Thoracic aorta (tissue), 2 donors: ENCODE measurements around the gene SEPTIN8. TPM values are rescaled to one million over a fixed set of nuclear protein-coding genes. Genes with fewer than 3 reads are reported as not detected.
A peak's percentile ranks its signal among the peaks of the same experiment; 100 is the strongest.

Source experiments
- ATAC-seq: fragments of 150-250 bp; one replicate; pipeline ENCODE4 v1.8.0; 2017; ENCODE audit warnings: low read depth; ENCODE audit not compliant: insufficient number of reproducible peaks, low FRiP score
- DNase-seq: peaks from one replicate; pipeline ENCODE4 v3.0.0-alpha.2; 2020; ENCODE audit warnings: low spot score
- H3K27ac ChIP-seq, 2 donors: fragments of 200-600 bp; sonication (generic); 1 replicate in 1 of 2; 2 replicates in 1 of 2; pipeline ENCODE4 v1.5.1; 2016; ENCODE audit warnings: mild to moderate bottlenecking in 2 of 2, moderate library complexity in 2 of 2
- H3K27me3 ChIP-seq: fragments of 200-600 bp; sonication (generic); replicated peaks from 2 replicates; pipeline ENCODE4 v1.6.0; 2016; ENCODE audit warnings: mild to moderate bottlenecking; ENCODE audit not compliant: insufficient read depth
- H3K36me3 ChIP-seq: fragments of 200-600 bp; sonication (generic); one replicate; pipeline ENCODE4 v1.5.1; 2016
- H3K4me1 ChIP-seq, 2 donors: fragments of 200-600 bp; sonication (generic); 1 replicate in 1 of 2; 2 replicates in 1 of 2; pipeline versions ENCODE4 v1.5.1 to v1.6.0; 2016; ENCODE audit warnings: low read depth in 2 of 2, mild to moderate bottlenecking in 1 of 2; ENCODE audit not compliant: control insufficient read depth in 1 of 2
- H3K4me3 ChIP-seq: fragments of 200-600 bp; sonication (generic); 2 replicates; pipeline ENCODE4 v1.5.1; 2016; ENCODE audit warnings: mild to moderate bottlenecking
- H3K9me3 ChIP-seq: fragments of 200-600 bp; sonication (generic); 2 replicates; pipeline ENCODE4 v1.5.1; 2016
- total RNA-seq, 2 donors: library from RNA; depleted of rRNA; stranded (reverse); fragments of >200 nt; gene quantifications; one replicate each; pipeline versions ENCODE4 v1.1.0 to v1.2.3, GENCODE V29; 2016
- TF ChIP-seq, protein P1 (sequence below): fragments of 200-600 bp; sonication (generic); IDR thresholded peaks from one replicate; pipeline ENCODE4 v1.5.1; 2019; ENCODE audit warnings: antibody characterized with exemption

The SEPTIN8 gene
- total RNA-seq, 2 donors from 2014 or later: 85.7 to 111 TPM

DNA sequence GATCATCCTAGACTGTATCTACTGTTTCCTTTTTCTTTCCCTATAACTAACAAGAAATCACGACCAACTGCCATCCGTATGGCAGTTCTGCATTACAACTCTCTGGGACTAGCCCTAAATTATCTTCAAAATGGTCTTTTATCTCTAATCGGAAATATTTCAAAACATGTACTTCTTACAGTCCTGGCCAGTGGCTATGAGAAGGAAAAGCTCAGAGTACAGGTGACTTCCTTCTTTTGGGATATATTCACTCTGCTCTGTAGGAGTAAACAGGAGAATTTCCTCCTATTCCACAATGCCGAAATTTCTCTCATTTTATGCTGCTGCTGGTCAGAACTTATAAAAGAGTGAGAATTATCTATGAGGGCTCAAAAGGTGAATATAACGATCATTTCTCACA is 1.8 kb upstream of the SEPTIN8 start:
- Histone ChIP-seq H3K36me3 (no peaks in the 10 kb centered on the region), H3K9me3 (no peaks in the 10 kb centered on the region), H3K27me3 (no peaks in the 10 kb centered on the region), H3K4me3 (peak overlapping the region; percentile 82), H3K27ac (peak overlapping the region; percentile 85 to 91), H3K4me1 (peaks cover 18 to 63% of the 10 kb centered on the region in 2 donors)
- no peak for ATAC-seq
- TF ChIP-seq, protein P1, sequence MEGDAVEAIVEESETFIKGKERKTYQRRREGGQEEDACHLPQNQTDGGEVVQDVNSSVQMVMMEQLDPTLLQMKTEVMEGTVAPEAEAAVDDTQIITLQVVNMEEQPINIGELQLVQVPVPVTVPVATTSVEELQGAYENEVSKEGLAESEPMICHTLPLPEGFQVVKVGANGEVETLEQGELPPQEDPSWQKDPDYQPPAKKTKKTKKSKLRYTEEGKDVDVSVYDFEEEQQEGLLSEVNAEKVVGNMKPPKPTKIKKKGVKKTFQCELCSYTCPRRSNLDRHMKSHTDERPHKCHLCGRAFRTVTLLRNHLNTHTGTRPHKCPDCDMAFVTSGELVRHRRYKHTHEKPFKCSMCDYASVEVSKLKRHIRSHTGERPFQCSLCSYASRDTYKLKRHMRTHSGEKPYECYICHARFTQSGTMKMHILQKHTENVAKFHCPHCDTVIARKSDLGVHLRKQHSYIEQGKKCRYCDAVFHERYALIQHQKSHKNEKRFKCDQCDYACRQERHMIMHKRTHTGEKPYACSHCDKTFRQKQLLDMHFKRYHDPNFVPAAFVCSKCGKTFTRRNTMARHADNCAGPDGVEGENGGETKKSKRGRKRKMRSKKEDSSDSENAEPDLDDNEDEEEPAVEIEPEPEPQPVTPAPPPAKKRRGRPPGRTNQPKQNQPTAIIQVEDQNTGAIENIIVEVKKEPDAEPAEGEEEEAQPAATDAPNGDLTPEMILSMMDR: no peak
- no peak for DNase-seq

DNA sequence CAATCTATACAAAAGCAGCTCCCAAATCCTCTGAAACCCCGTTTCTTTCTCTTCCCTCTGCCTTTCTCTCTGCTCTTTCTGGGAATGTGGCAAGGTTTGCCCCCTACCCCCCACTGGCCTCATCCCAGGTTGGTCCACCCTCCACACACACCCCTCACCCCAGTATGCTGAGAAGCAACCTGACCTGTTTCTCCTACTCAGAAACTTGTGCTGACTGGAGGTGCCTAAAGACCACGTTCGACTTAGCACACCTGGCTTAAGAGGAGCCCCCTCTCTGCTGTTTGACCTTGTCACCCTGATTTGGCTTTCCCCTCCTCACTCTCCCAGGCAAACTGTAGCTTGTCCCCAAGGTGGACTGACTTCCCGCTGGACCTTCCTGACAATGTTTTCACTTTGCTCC is 1.1 kb upstream of the SEPTIN8 start:
- H3K27ac ChIP-seq: peak overlapping the region; percentile 85 to 91
- H3K27me3 ChIP-seq: no peaks in the 10 kb centered on the region
- DNase-seq (no peak), ATAC-seq (no peak)
- H3K9me3 ChIP-seq: no peaks in the 10 kb centered on the region
- TF ChIP-seq, protein P1: no peak
- peaks cover 25 to 63% of the 10 kb centered on the region in 2 donors for H3K4me1 ChIP-seq
- H3K4me3 ChIP-seq: peak overlapping the region; percentile 82
- H3K36me3 ChIP-seq: no peaks in the 10 kb centered on the region

DNA sequence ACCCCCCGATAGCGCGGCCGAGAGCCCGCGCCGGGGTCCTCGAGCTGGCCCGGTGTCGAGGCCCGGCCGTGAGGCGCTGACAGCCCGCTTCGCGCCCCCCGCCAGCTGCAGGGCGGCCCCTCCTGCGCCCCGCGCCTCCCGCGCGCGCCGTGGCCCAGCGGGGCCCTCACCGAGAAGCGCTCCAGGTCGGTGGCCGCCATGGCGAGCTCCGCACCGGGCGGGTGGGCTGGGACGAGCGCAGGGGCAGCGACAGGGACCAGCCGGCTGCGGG is 166 bp downstream of the SEPTIN8 start:
- Histone ChIP-seq H3K4me3 (peak overlapping the region; percentile 82), H3K36me3 (no peaks in the 10 kb centered on the region), H3K9me3 (no peaks in the 10 kb centered on the region), H3K27me3 (no peaks in the 10 kb centered on the region), H3K27ac (peak overlapping the region; percentile 85 to 91), H3K4me1 (peaks cover 38 to 65% of the 10 kb centered on the region in 2 donors)
- DNase-seq (no peak), ATAC-seq (no peak)
- TF ChIP-seq, protein P1: no peak

DNA sequence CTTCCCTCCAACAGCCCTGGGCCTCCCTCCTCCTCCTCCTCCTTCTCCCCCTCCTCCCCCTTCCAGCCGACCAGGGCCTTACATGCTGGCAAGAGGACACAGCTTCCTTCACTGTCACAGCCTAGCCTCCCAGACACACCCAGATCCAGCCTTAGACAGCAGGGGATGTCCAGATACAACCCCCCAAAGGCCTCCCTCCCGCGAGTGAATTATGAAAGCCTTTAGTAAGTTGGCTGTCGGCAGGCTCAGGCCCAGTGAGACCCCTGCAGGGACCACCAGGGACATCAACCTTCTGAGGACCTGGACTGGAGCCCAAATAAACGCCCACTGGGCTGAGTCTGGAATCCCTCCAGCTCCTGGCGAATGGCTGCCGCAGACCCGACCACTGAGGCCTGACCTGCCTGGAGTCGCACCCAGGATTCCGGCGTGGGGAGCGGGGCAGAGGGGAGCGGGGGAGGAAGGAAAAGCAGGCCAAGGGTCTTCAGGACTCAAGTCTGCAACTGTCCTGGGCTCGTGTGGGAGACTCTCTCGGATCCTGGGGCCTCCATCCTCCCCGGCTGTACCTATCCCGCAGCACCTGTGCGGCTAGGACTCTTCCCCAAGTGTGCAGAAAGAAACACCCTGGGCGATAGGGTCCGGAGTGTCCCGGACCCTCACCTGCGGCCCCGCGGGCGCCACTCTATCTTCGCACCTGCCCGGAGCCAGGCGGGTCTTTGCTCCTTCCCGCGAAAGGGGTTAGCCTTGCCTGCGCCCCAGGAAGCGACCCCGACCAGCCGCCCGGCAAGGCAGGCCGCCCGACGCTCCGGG is 705 bp downstream of the SEPTIN8 start:
- H3K27ac ChIP-seq: peak overlapping the region; percentile 85 to 91
- peak overlapping the region; percentile 82 for H3K4me3 ChIP-seq
- DNase-seq (no peak), ATAC-seq (no peak)
- H3K9me3 ChIP-seq: no peaks in the 10 kb centered on the region
- no peaks in the 10 kb centered on the region for H3K36me3 ChIP-seq
- peaks cover 43 to 69% of the 10 kb centered on the region in 2 donors for H3K4me1 ChIP-seq
- H3K27me3 ChIP-seq: no peaks in the 10 kb centered on the region
- TF ChIP-seq, protein P1: no peak

DNA sequence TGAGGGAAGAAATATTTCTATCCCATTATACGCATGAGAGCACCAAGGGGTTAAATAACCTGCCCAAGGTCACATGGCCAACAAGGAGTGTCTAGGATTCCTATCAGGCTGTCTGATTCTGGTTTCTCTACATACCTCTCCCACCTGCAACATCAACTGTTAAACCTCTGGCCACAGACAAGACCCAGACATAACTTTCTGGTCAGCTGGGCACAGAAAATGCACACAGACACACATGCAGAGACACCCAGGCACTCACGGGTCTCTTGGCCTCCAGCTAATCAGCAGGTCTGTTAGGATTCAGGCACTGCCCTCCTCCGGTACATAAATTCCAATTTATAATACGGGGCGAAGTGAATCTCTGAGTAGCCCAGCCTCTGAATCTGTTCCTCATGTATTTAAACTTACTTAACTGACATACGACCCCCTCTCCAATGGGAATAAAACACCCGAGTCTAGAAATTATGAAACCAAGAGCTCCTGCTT is 1.5 kb downstream of the SEPTIN8 start:
- DNase-seq (no peak), ATAC-seq (no peak)
- TF ChIP-seq, protein P1: no peak
- Histone ChIP-seq H3K27ac (peak overlapping the region; percentile 70 to 85), H3K4me3 (peak overlapping the region; percentile 82), H3K9me3 (no peaks in the 10 kb centered on the region), H3K4me1 (peaks cover 51 to 77% of the 10 kb centered on the region in 2 donors), H3K36me3 (no peaks in the 10 kb centered on the region), H3K27me3 (no peaks in the 10 kb centered on the region)
